HEK293 (cell line): ENCODE data around the gene RANBP10.
A peak's percentile ranks its signal among the peaks of the same experiment; 100 is the strongest.
"Not testable (repeated sequence)": the region's sequence is repeated elsewhere in the genome, so short reads cannot be mapped to it uniquely, and the experiment has no call there.

Experiments
- CTCF ChIA-PET: fragments of 350-600 bp; formaldehyde crosslinking; extraction: SDS; loops from one replicate; lab custom pipeline; 2021; ENCODE audit warnings: antibody characterized with exemption; lab: Yijun Ruan, JAX
- POLR2A ChIA-PET: fragments of 300-600 bp; formaldehyde crosslinking; extraction: SDS; loops from one replicate; lab custom pipeline; 2020; ENCODE audit warnings: antibody characterized with exemption, inconsistent platforms; lab: Yijun Ruan, JAX
- H3K27ac ChIP-seq: fragments of 200-500 bp; sonication (Bioruptor generic); 2 replicates; pipeline ENCODE4 v1.5.1; 2014; ENCODE audit warnings: low read depth, low read length, control low read depth, inconsistent platforms; ENCODE audit errors: extremely low read depth
- H3K36me3 ChIP-seq, 2 experiments: fragments of 200-500 bp in 1 of 2; sonication (Bioruptor generic) in 1 of 2; 1 replicate in 1 of 2; 2 replicates in 1 of 2; pipeline ENCODE4 v1.5.1; 2014 to 2017; ENCODE audit warnings: inconsistent platforms in 2 of 2, low read length in 2 of 2; ENCODE audit not compliant: control insufficient read depth in 2 of 2, insufficient read depth in 1 of 2
- H3K4me1 ChIP-seq: fragments of 200-500 bp; sonication (Bioruptor generic); 2 replicates; pipeline ENCODE4 v1.5.1; 2014; ENCODE audit warnings: mild to moderate bottlenecking, low read length, inconsistent platforms; ENCODE audit not compliant: control insufficient read depth, insufficient read depth
- H3K4me3 ChIP-seq: 2 replicates; pipeline ENCODE4 v1.5.1; 2011; ENCODE audit warnings: low read depth, mild to moderate bottlenecking, control low read depth, low read length, moderate library complexity
- H3K9me3 ChIP-seq: fragments of 200-500 bp; sonication (Bioruptor generic); 2 replicates; pipeline ENCODE4 v1.5.1; 2014; ENCODE audit warnings: low read depth, low read length, inconsistent platforms; ENCODE audit not compliant: control insufficient read depth, insufficient read depth
- KLF10 ChIP-seq: fragments of 450-650 bp; IDR thresholded peaks from 2 replicates; pipeline ENCODE4 v1.5.1; 2018; ENCODE audit warnings: missing biosample characterization, mild to moderate bottlenecking, missing genetic modification characterization
- PRDM1 ChIP-seq: fragments of 450-650 bp; formaldehyde crosslinking; IDR thresholded peaks from 2 replicates; pipeline ENCODE4; 2016; ENCODE audit warnings: missing biosample characterization, missing genetic modification characterization
- ZNF114 ChIP-seq: fragments of 450-650 bp; formaldehyde crosslinking; IDR thresholded peaks from 2 replicates; pipeline ENCODE4 v1.5.0; 2017; ENCODE audit warnings: missing biosample characterization, missing genetic modification characterization
- ZNF174 ChIP-seq: fragments of 450-650 bp; formaldehyde crosslinking; IDR thresholded peaks from 2 replicates; pipeline ENCODE4 v1.5.0; 2017; ENCODE audit warnings: missing biosample characterization, mild to moderate bottlenecking, missing genetic modification characterization
- ZNF23 ChIP-seq: fragments of 450-650 bp; formaldehyde crosslinking; IDR thresholded peaks from 2 replicates; pipeline ENCODE4 v1.5.1; 2016; ENCODE audit warnings: missing biosample characterization, missing genetic modification characterization, borderline replicate concordance
- ZNF26 ChIP-seq: fragments of 450-650 bp; formaldehyde crosslinking; IDR thresholded peaks from 2 replicates; pipeline ENCODE4 v1.5.1; 2016; ENCODE audit warnings: missing biosample characterization, missing genetic modification characterization
- ZNF354C ChIP-seq: fragments of 450-650 bp; formaldehyde crosslinking; IDR thresholded peaks from 2 replicates; pipeline ENCODE4 v1.5.1; 2016; ENCODE audit warnings: missing biosample characterization, missing genetic modification characterization, low read depth, borderline replicate concordance
- ZNF416 ChIP-seq: fragments of 450-650 bp; formaldehyde crosslinking; IDR thresholded peaks from 2 replicates; pipeline ENCODE4 v1.5.1; 2016; ENCODE audit warnings: missing biosample characterization, missing genetic modification characterization
- TF ChIP-seq, protein P1 (sequence below): fragments of 450-650 bp; formaldehyde crosslinking; IDR thresholded peaks from 2 replicates; pipeline ENCODE4 v1.5.1; 2016; ENCODE audit warnings: missing biosample characterization, missing genetic modification characterization
- TF ChIP-seq, protein P2 (sequence below): fragments of 450-650 bp; formaldehyde crosslinking; IDR thresholded peaks from 2 replicates; pipeline ENCODE4 v1.5.1; 2016; ENCODE audit warnings: missing biosample characterization, missing genetic modification characterization

Gene RANBP10

DNA sequence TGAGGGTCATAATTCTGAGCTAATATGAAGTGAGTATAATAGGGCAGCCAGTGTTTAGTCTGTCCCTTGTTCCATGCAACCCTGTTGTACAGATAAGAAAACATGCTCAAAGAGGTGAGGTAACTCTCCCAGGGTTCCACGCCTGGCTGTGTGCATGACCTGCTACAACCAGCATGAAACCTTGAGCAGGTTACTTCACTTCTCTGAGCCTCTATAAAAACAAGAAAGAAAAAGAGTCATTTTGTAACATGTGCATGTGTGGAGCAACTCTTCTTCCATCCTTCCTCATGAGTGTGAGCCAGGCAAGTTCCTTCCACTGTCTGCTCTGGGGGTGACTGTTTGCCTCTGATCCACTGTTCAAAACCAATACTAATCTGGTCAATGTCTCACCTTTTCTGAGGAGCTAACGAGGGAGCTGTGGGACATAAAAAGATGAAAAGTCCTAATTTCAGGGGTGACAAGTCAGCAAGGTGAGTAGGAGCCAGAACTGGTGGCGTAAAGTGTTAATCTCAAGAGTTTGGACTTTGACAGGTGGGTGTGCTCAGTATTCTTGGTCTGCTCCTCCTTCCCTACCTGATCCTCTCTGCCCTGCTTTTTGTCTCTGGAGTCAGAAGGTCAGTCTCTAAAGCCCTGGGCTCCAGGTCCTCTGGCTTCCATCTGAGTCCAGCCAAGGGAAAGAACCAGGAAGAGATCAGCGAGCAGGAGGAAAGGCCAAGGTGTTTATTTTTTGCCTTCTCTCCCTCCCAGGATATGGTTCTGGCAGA is 108.8 kb downstream of the RANBP10 start:
- Histone ChIP-seq H3K4me3 (no peak overlapping the region), H3K27ac (no peak overlapping the region), H3K4me1 (no peaks in the 10 kb centered on the region), H3K9me3 (no peaks in the 10 kb centered on the region), H3K36me3 (peaks cover 0 to 5% of the 10 kb centered on the region in 2 experiments; a peak in 2 of 3 replicates)
- CTCF ChIA-PET = interaction anchor here (0.6 to 2.3 kb wide), 4 partner anchors 25 to 176 kb away, joined by 3 to 9 read pairs (median 3); no protein-coding TSS in a partner anchor
- TF ChIP-seq ZNF416 (no peak), ZNF174 (tag by site-specific recombination) (no peak), KLF10 (no peak), ZNF354C (tag by site-specific recombination) (no peak), ZNF26 (no peak)
- TF ChIP-seq, protein P1, sequence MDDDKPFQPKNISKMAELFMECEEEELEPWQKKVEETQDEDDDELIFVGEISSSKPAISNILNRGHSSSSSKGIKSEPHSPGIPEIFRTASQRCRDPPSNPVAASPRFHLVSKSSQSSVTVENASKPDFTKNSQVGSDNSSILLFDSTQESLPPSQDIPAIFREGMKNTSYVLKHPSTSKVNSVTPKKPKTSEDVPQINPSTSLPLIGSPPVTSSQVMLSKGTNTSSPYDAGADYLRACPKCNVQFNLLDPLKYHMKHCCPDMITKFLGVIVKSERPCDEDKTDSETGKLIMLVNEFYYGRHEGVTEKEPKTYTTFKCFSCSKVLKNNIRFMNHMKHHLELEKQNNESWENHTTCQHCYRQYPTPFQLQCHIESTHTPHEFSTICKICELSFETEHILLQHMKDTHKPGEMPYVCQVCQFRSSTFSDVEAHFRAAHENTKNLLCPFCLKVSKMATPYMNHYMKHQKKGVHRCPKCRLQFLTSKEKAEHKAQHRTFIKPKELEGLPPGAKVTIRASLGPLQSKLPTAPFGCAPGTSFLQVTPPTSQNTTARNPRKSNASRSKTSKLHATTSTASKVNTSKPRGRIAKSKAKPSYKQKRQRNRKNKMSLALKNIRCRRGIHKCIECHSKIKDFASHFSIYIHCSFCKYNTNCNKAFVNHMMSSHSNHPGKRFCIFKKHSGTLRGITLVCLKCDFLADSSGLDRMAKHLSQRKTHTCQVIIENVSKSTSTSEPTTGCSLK (tag by site-specific recombination) = no peak
- POLR2A ChIA-PET = no interaction called here

GRCh38 chr16:67694611-67695010 is 111.7 kb downstream of the RANBP10 start:
- POLR2A ChIA-PET = no interaction called here
- no peak overlapping the region for H3K4me3 ChIP-seq
- H3K27ac ChIP-seq = no peak overlapping the region
- TF ChIP-seq ZNF23 (tag by site-specific recombination) = no peak
- no peak for TF ChIP-seq ZNF114 (tag by site-specific recombination)
- peak; percentile 84 for TF ChIP-seq PRDM1
- no peaks in the 10 kb centered on the region for H3K9me3 ChIP-seq
- H3K4me1 ChIP-seq = no peaks in the 10 kb centered on the region
- peaks cover 0 to 5% of the 10 kb centered on the region in 2 experiments; a peak in 2 of 3 replicates for H3K36me3 ChIP-seq
- CTCF ChIA-PET = no interaction called here

GRCh38 chr16:67693517-67694285 is 112.7 kb downstream of the RANBP10 start:
- H3K27ac ChIP-seq, H3K36me3 ChIP-seq: not testable (repeated sequence)
- CTCF ChIA-PET = interaction anchor here (0.7 to 1.3 kb wide), 3 partner anchors 49 to 123 kb away, joined by 3 to 6 read pairs (median 3); partner anchors contain the start of gene CARMIL2
- TF ChIP-seq, protein P2, sequence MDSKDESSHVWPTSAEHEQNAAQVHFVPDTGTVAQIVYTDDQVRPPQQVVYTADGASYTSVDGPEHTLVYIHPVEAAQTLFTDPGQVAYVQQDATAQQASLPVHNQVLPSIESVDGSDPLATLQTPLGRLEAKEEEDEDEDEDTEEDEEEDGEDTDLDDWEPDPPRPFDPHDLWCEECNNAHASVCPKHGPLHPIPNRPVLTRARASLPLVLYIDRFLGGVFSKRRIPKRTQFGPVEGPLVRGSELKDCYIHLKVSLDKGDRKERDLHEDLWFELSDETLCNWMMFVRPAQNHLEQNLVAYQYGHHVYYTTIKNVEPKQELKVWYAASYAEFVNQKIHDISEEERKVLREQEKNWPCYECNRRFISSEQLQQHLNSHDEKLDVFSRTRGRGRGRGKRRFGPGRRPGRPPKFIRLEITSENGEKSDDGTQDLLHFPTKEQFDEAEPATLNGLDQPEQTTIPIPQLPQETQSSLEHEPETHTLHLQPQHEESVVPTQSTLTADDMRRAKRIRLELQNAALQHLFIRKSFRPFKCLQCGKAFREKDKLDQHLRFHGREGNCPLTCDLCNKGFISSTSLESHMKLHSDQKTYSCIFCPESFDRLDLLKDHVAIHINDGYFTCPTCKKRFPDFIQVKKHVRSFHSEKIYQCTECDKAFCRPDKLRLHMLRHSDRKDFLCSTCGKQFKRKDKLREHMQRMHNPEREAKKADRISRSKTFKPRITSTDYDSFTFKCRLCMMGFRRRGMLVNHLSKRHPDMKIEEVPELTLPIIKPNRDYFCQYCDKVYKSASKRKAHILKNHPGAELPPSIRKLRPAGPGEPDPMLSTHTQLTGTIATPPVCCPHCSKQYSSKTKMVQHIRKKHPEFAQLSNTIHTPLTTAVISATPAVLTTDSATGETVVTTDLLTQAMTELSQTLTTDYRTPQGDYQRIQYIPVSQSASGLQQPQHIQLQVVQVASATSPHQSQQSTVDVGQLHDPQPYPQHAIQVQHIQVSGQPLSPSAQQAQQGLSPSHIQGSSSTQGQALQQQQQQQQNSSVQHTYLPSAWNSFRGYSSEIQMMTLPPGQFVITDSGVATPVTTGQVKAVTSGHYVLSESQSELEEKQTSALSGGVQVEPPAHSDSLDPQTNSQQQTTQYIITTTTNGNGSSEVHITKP = peak; percentile 83
- TF ChIP-seq, all 188 proteins: peak for 1; not testable (repeated sequence) for 187
- not testable (repeated sequence) for H3K4me3 ChIP-seq, H3K4me1 ChIP-seq, H3K9me3 ChIP-seq
- POLR2A ChIA-PET = interaction anchor here (1.0 kb wide), 1 partner anchor 15 kb away, joined by 4 read pairs; no protein-coding TSS in a partner anchor
